COR-L47 (cell line): Measurements from ENCODE around the gene MCC.

Experiments
- DNase-seq: peaks from one replicate; lab custom pipeline; 2025; lab: John Stamatoyannopoulos, UW

The MCC gene

GRCh38 chr5:113177225-113177624 is 311.0 kb downstream of the MCC start:
- DNase-seq: no peak

DNA sequence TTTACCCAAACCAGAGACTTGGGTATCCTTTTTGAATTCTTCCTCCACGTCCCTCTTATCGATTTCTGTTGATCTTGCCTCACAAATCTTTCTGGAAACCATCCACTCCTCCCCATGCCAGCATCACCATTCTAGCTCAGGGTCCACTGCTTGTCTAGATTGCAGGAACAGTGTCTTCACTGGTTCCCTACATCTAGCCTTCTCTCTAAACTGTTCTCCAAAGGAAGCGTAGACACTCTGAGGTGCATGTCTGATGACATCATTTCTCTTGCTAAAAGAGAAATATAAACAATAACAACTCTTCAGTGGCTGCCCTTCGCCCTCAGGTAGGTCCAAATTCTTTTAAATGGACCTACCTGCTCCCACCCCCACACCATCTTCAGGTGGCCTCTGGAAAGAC is 311.5 kb downstream of the MCC start:
- DNase-seq: no peak

DNA sequence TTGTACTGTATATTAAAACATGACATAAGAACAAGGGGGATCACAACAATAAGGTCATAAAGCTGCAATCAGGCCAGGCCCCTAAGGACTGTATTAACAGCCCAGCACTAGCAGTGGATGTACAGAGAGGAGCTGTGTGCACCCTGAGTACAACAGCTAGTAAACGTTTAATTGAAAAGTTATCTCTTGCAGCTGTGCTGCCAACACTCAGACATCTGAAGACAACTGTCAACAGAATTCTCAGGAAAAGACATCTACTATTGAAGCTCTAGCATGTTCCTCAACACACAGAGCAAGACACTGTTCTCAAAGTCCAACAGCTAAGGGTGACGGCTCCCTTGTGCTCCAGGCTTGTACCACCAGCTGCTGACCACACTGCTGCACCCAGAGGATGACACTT is 312.1 kb downstream of the MCC start:
- DNase-seq: no peak

- no peak for DNase-seq
Observed at GRCh38 chr5:113172231-113172826, 315.9 kb downstream of the MCC start.

GRCh38 chr5:113171520-113171919 is 316.7 kb downstream of the MCC start:
- DNase-seq: no peak

GRCh38 chr5:113170707-113171106 is 317.5 kb downstream of the MCC start:
- no peak for DNase-seq

GRCh38 chr5:113169720-113170119 is 318.5 kb downstream of the MCC start:
- no peak for DNase-seq

GRCh38 chr5:113167985-113168384 is 320.3 kb downstream of the MCC start:
- no peak for DNase-seq

DNA sequence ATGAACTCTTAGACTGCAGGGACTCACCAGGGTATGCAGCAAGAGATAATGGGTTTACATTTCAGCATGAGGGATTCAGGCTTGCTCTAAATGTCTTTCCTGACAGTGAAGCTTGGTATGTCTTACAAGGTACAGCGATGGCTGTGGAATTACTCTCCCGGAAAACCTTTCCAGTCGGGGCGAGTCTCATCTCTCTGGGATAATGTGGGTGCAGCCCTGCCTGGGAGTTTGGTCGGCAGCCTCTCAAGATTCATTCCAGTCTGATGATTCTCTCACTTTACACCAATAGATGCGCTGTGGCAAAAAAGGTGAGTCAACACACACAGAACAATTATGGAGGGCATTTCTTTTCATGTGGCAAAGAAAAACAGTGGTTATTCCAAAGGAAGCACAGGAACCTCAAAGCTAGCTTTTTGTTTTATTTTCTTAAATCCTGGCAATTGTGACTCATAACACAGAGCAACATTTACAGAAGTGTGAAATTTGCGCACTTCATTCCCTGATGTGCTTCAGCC is 321.3 kb downstream of the MCC start:
- no peak for DNase-seq

- no peak for DNase-seq
Observed at GRCh38 chr5:113166261-113166660, 322.0 kb downstream of the MCC start.

- no peak for DNase-seq
Observed at GRCh38 chr5:113164021-113164420, 324.2 kb downstream of the MCC start.

DNA sequence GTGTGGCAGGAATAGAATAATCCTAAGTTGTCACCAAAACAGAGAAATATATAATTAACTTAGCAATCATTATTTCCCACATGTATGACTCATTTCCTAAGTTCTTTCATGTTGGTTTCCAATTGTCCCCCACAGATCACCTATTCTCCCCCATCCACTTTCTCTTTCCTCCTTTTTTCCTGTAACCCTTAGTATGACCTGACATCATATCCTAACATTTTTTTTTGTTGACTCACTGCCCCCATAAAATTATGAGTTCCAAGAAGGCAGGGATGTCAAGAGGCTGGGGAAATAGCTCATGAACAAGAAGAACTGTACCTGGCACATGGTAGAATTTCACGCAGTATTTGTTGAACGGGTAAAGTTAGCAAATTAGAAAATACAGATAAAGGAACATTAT is 324.9 kb downstream of the MCC start:
- no peak for DNase-seq

GRCh38 chr5:113162770-113163169 is 325.5 kb downstream of the MCC start:
- no peak for DNase-seq

DNA sequence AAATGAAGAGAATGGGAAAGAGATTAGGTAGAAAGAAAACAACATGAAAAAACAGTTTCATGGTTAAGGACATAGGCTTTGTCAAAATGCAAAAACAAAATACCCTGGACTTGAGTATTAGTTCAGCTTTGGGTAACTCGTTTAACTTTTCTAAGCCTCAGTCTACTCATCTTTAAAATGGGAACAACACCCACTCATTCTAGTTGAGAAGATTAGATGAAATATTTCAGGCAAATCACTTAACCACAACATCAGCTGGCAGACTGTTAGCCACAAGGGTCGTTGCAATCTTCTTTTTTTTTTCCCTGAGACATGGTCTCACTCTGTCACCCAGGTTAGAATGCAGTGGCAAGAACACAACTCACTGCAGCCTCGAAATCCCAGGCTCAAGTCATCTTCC is 326.0 kb downstream of the MCC start:
- DNase-seq: no peak

DNA sequence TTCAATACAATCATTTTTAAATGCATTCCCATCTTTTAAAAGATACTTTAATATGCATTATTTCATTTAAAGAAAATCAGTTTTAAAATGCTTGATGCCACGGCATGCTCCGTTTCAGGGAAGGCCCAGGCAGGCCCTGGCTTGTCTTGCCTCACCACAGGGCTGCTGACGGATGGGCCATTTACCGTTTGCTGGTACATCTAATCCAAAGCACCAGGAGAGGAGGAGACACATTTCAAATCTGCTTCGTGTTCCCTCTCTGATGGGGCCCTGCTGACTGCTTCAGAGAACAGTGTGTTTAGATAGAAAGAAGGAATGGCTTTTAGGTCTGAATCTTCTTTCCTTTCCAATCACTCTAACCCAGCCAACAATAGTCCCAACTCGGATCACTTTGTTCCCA is 326.4 kb downstream of the MCC start:
- no peak for DNase-seq

DNA sequence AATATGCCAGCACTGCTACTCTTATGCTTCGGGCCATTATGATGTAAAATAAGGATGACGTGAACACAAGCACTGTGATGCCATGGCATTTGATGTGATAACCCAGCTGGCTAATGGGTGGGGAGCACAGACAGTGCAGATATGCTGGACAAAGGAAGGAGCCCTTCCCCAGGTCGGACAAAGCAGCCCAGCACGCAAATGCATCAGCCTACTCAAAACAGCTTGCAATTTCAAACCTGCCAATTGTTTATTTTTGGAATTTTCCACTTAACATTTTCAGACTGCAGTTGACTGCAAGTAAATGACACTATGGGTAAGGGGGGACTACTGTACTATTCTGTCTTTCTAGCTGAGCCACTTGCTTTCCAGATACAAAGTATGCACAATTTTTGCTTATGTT is 330.4 kb downstream of the MCC start:
- no peak for DNase-seq

GRCh38 chr5:113156271-113156877 is 331.9 kb downstream of the MCC start:
- no peak for DNase-seq

- DNase-seq: no peak
Observed at GRCh38 chr5:113153512-113154097, 334.6 kb downstream of the MCC start.

DNA sequence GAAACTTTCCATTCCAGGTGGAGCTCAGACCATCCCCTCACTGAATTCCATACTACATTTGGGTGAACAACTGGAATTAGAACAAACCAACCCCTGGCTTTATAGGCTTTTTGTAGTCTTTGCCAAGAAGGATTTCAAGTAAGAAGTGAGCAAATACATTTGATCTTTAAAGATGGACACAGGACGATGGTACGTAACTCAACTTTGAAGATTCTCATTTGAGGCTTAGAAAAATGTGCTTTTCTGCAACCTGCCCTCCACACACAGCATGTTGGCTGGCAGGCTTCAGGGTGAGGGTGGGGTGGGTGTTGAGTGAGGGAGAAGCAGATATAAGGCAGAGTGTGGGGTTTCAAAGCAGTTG is 335.9 kb downstream of the MCC start:
- no peak for DNase-seq

DNA sequence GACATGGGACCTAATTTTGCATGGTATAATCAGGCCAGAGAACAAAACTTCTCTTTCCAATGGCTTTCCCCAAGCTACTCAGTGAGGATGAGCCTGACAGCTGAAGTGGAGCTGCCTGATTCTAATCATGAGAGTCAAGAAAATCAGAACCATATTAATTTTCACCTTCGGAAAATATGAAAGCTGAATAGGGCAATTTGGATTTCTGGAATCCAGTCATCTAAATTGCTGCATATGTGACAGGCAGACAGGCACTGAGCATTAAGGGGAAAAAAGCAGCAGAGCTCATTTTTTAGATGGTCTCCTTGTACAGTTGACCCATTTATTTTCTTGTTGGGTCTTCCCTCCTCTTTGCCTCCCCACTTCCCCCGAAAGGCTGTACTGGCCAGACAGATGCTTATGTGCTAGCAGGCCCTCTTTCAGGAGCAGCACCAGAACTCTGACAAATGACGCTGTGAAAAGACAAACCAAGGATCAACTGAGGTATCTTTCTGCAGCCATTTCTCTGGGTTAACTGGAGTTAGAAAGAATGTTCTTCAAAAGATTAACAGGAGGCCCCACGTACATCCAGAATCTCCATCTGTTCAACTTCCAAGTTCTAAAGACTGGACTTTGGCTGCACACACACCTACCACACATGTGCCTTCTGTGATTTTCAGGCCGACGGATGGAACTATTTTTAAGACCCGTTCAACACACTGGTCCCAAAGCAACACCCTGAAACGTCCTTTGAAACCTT is 336.4 kb downstream of the MCC start:
- no peak for DNase-seq

DNA sequence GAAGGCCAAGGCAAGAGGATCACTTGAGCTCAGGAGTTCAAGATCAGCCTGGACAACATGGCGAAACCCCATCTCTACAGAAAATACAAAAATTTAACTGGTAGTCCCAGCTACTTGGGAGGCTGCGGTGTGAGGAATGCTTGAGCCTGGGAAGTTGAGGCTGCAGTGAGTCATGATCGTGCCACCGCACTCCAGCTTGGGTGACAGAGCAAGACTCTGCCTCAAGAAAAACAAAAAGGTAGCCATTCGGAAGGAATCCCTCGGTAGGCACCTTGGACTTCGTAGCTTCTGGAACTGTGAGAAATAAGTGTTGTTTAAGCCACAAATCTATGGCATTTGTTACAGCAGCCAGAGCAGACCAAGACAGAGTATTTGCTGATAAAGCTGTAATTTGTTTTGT is 337.4 kb downstream of the MCC start:
- DNase-seq: no peak

DNA sequence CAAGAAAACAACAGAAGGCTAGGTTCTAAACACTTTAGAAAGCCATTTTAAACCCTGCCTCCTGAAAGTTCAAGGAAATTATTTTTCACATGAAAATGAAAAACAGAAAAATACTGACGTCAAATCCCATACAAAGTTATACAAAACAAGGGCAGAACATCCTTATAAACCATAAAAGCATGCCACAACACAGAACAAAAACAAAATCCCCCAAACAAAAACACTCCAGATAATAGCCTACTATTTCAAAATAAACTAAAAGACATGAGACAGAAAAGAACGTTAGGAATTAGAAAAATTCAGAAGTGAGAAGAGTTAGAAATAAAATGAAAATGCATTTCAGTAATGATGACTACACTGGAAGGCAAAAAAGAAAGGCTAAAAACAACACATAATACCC is 338.0 kb downstream of the MCC start:
- DNase-seq: no peak

DNA sequence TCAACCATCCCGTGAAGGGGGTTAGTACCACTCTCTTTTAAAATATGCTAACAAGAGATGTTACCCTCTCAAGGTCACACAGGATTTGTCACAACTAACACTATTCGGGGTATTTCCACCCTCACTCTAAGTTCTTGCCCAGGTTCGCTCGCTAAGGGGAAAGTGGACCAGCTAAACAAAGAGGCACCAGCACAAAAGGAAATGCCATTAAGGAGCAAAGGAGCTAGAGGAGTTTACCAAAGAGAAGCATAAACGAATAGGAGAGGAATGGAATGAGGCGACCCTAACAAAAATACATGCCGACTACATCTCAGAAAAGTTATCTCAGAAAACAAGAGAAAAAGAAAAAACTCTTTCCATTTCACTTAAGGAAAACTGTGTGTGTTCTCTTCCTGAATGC is 340.7 kb downstream of the MCC start:
- no peak for DNase-seq
